Neutrophil (primary cell): ENCODE measurements around the gene C17orf75.
"Not testable (repeated sequence)": the region's sequence is repeated elsewhere in the genome, so short reads cannot be mapped to it uniquely, and the experiment has no call there.

ENCODE experiments used
- H3K27ac ChIP-seq: fragments of 200-600 bp; sonication (generic); 2 replicates; pipeline ENCODE4 v1.5.1; 2016; ENCODE audit warnings: mild to moderate bottlenecking, moderate library complexity
- H3K27me3 ChIP-seq: fragments of 200-600 bp; sonication (generic); 2 replicates; pipeline ENCODE4 v1.6.0; 2016; ENCODE audit warnings: mild to moderate bottlenecking
- H3K36me3 ChIP-seq: fragments of 200-600 bp; sonication (generic); 2 replicates; pipeline ENCODE4 v1.5.1; 2017
- H3K4me1 ChIP-seq, 2 experiments: fragments of 200-600 bp in 1 of 2; sonication (generic) in 1 of 2; 1 replicate in 1 of 2; 2 replicates in 1 of 2; pipeline versions ENCODE4 v1.5.1 to v1.6.1; 2013 to 2016; ENCODE audit warnings: low read depth in 1 of 2, low read length in 1 of 2, mild to moderate bottlenecking in 1 of 2, moderate library complexity in 1 of 2; ENCODE audit not compliant: control insufficient read depth in 1 of 2, insufficient read depth in 1 of 2
- H3K4me3 ChIP-seq, 2 experiments: fragments of 200-600 bp in 1 of 2; sonication (generic) in 1 of 2; 1 replicate in 1 of 2; 2 replicates in 1 of 2; pipeline ENCODE4 v1.5.1; 2013 to 2016; ENCODE audit warnings: low read depth in 1 of 2, low read length in 1 of 2, mild to moderate bottlenecking in 1 of 2, moderate library complexity in 1 of 2
- H3K9me3 ChIP-seq: fragments of 200-600 bp; sonication (generic); 2 replicates; pipeline ENCODE4 v1.5.1; 2016
- CTCF ChIP-seq: fragments of 200-600 bp; sonication (generic); IDR thresholded peaks from 2 replicates; pipeline ENCODE4 v1.5.1; 2016; ENCODE audit warnings: antibody characterized with exemption

Gene C17orf75

GRCh38 chr17:32330147-32330546 is 11.8 kb downstream of the C17orf75 start:
- Histone ChIP-seq H3K27me3 (peaks cover 1% of the 10 kb centered on the region), H3K4me1 (peaks cover 20 to 22% of the 10 kb centered on the region in 2 experiments), H3K27ac (no peak overlapping the region), H3K9me3 (no peaks in the 10 kb centered on the region), H3K4me3 (no peak overlapping the region), H3K36me3 (no peaks in the 10 kb centered on the region)
- no peak for TF ChIP-seq CTCF

- H3K9me3 ChIP-seq, result no peaks in the 10 kb centered on the region
- no peak overlapping the region for H3K4me3 ChIP-seq
- H3K36me3 ChIP-seq, result no peaks in the 10 kb centered on the region
- peaks cover 24% of the 10 kb centered on the region for H3K27me3 ChIP-seq
- no peak overlapping the region for H3K27ac ChIP-seq
- no peak for TF ChIP-seq CTCF
- peaks cover 20 to 22% of the 10 kb centered on the region in 2 experiments for H3K4me1 ChIP-seq
These were observed 14.1 kb downstream of the C17orf75 start for GRCh38 chr17:32327911-32328310.

GRCh38 chr17:32323811-32324491 is 18.0 kb downstream of the C17orf75 start:
- Histone ChIP-seq H3K4me1 (no peaks in the 10 kb centered on the region), H3K27ac (no peak overlapping the region), H3K27me3 (peaks cover 25% of the 10 kb centered on the region), H3K4me3 (no peak overlapping the region), H3K9me3 (no peaks in the 10 kb centered on the region), H3K36me3 (no peaks in the 10 kb centered on the region)
- no peak for TF ChIP-seq CTCF

GRCh38 chr17:32323046-32323445 is 18.9 kb downstream of the C17orf75 start:
- Histone ChIP-seq H3K27me3 (peaks cover 30% of the 10 kb centered on the region), H3K9me3 (no peaks in the 10 kb centered on the region), H3K4me3 (no peak overlapping the region), H3K27ac (no peak overlapping the region), H3K36me3 (no peaks in the 10 kb centered on the region), H3K4me1 (no peaks in the 10 kb centered on the region)
- no peak for TF ChIP-seq CTCF

- Histone ChIP-seq H3K27me3 (peaks cover 30% of the 10 kb centered on the region), H3K27ac (no peak overlapping the region), H3K4me3 (no peak overlapping the region), H3K36me3 (no peaks in the 10 kb centered on the region), H3K9me3 (no peaks in the 10 kb centered on the region), H3K4me1 (no peaks in the 10 kb centered on the region)
- TF ChIP-seq CTCF, result no peak
These were observed 21.1 kb downstream of the C17orf75 start for GRCh38 chr17:32320847-32321246.

- not testable (repeated sequence) for H3K36me3 ChIP-seq, H3K27ac ChIP-seq, H3K4me3 ChIP-seq, H3K4me1 ChIP-seq, H3K9me3 ChIP-seq
- H3K27me3 ChIP-seq, result peaks cover 28% of the 10 kb centered on the region
These were observed 21.9 kb downstream of the C17orf75 start for GRCh38 chr17:32320080-32320479.
